K562 (cell line): Measurements from ENCODE around the gene KPNB1. TPM values are rescaled to one million over a fixed set of nuclear protein-coding genes. Genes with fewer than 3 reads are reported as not detected.

Source experiments
- ARHGAP35 ChIP-seq: fragments of 450-650 bp; IDR thresholded peaks from 2 replicates; pipeline ENCODE4 v1.6.1; 2018; ENCODE audit not compliant: partially characterized antibody
- BRD4 ChIP-seq: fragments of 200-600 bp; sonication (generic); IDR thresholded peaks from 2 replicates; pipeline ENCODE4 v1.6.1; 2017; ENCODE audit warnings: inconsistent platforms
- BRF1 ChIP-seq: IDR thresholded peaks from 3 replicates; pipeline ENCODE4 v1.6.1; 2011; ENCODE audit warnings: borderline replicate concordance, mild to moderate bottlenecking; ENCODE audit not compliant: insufficient read length; ENCODE audit errors: extremely low read depth
- CBFA2T2 ChIP-seq: fragments of 450-650 bp; conservative IDR thresholded peaks from 2 replicates; pipeline ENCODE4 v1.6.1; 2017; ENCODE audit warnings: mild to moderate bottlenecking
- CBX1 ChIP-seq: sonication (generic); IDR thresholded peaks from 2 replicates; pipeline ENCODE4 v1.6.1; 2016; ENCODE audit warnings: antibody characterized with exemption, low read depth, mild to moderate bottlenecking
- CEBPG ChIP-seq, 3 experiments: fragments of 200-800 bp in 1 of 3; sonication (Bioruptor generic) in 1 of 3; sonication (generic) in 1 of 3; formaldehyde crosslinking in 1 of 3; IDR thresholded peaks in 2 of 3; conservative IDR thresholded peaks in 1 of 3; 2 replicates each; pipeline versions ENCODE4 v1.6.1 to v1.8.0; 2016 to 2022; ENCODE audit warnings: missing compliant biosample characterization in 2 of 3, missing genetic modification characterization in 2 of 3, mild to moderate bottlenecking in 1 of 3, missing genetic modification reagents in 1 of 3
- CHCHD3 ChIP-seq: fragments of 250-450 bp; sonication (Bioruptor Pico); IDR thresholded peaks from 2 replicates; pipeline ENCODE4 v2.1.2; 2022; ENCODE audit warnings: mild to moderate bottlenecking
- CTBP1 ChIP-seq: fragments of 450-650 bp; IDR thresholded peaks from 2 replicates; pipeline ENCODE4 v1.6.1; 2016; ENCODE audit warnings: borderline replicate concordance
- EWSR1 ChIP-seq: fragments of 450-650 bp; IDR thresholded peaks from 2 replicates; pipeline ENCODE4 v1.6.1; 2018; ENCODE audit warnings: borderline replicate concordance, mild to moderate bottlenecking, low read depth, moderate library complexity; ENCODE audit not compliant: partially characterized antibody
- GTF2F1 ChIP-seq: IDR thresholded peaks from 2 replicates; pipeline ENCODE4 v1.6.1; 2011; ENCODE audit warnings: low read depth, low read length, improper control_type of control experiment
- HDAC2 ChIP-seq: fragments of 450-650 bp; IDR thresholded peaks from 2 replicates; pipeline ENCODE4 v1.6.1; 2016; ENCODE audit warnings: mild to moderate bottlenecking
- L3MBTL2 ChIP-seq: fragments of 450-650 bp; IDR thresholded peaks from 2 replicates; pipeline ENCODE4 v1.6.1; 2016; ENCODE audit warnings: mild to moderate bottlenecking, moderate library complexity
- PPARD ChIP-seq: fragments of 250-450 bp; sonication (Bioruptor Pico); IDR thresholded peaks from 2 replicates; pipeline ENCODE4 v1.8.0; 2022; ENCODE audit warnings: inconsistent platforms, mild to moderate bottlenecking, moderate library complexity
- SMAD4 ChIP-seq: fragments of 250-450 bp; sonication (Bioruptor Pico); conservative IDR thresholded peaks from 2 replicates; pipeline ENCODE4 v1.8.0; 2021; ENCODE audit warnings: inconsistent platforms, mild to moderate bottlenecking, moderate library complexity
- TAF9B ChIP-seq: fragments of 450-650 bp; IDR thresholded peaks from 2 replicates; pipeline ENCODE4 v1.6.1; 2018; ENCODE audit warnings: mild to moderate bottlenecking; ENCODE audit not compliant: partially characterized antibody
- TCF7 ChIP-seq: sonication (generic); IDR thresholded peaks from 2 replicates; pipeline ENCODE4 v1.6.1; 2016; ENCODE audit warnings: antibody characterized with exemption, borderline replicate concordance
- ZFP91 ChIP-seq: sonication (generic); formaldehyde crosslinking; IDR thresholded peaks from 2 replicates; pipeline ENCODE4 v1.8.0; 2022; ENCODE audit warnings: mild to moderate bottlenecking, missing genetic modification reagents
- ZFPM2 ChIP-seq: fragments of 250-450 bp; sonication (Bioruptor Pico); IDR thresholded peaks from 2 replicates; pipeline ENCODE4 v1.5.1; 2022; ENCODE audit warnings: mild to moderate bottlenecking
- ZNF717 ChIP-seq: fragments of 250-450 bp; sonication (Bioruptor Pico); IDR thresholded peaks from 2 replicates; pipeline ENCODE4 v1.5.0; 2021
- ZSCAN29 ChIP-seq: fragments of 450-650 bp; IDR thresholded peaks from 2 replicates; pipeline ENCODE4 v1.6.1; 2017
- polyA plus RNA-seq, 8 experiments: library from polyadenylated mRNA; depleted of rRNA in 4 of 8; stranded (reverse) in 5 of 8; unstranded in 3 of 8; fragments of >200 nt; fragmentation: Nextera tagmentation in 2 of 8; fragmentation: Illumina TruSeq in 1 of 8; extraction: Ambion mirVana in 2 of 8; extraction: Trizol in 1 of 8; gene quantifications; 2 replicates each; pipeline versions ENCODE4 v1.2.1 to v1.2.3, GENCODE V29; 2011 to 2014; ENCODE audit warnings: inconsistent platforms in 1 of 8, missing spikeins in 1 of 8
- total RNA-seq, 7 experiments: library from RNA; depleted of rRNA in 6 of 7; stranded (reverse); fragments of >200 nt in 6 of 7; fragmentation: Illumina TruSeq in 2 of 7; extraction: Trizol in 2 of 7; gene quantifications; 2 replicates each; pipeline versions ENCODE4 v1.2.1 to v1.2.3, GENCODE V29; 2011 to 2021; ENCODE audit warnings: low replicate concordance in 1 of 7
- TF ChIP-seq, protein P1 (sequence below): sonication (generic); IDR thresholded peaks from 2 replicates; pipeline ENCODE4 v1.6.1; 2016
- TF ChIP-seq, protein P2 (sequence below): sonication (generic); formaldehyde crosslinking; IDR thresholded peaks from 2 replicates; pipeline ENCODE4 v1.8.1; 2023; ENCODE audit warnings: mild to moderate bottlenecking, missing genetic modification reagents, moderate library complexity
- TF ChIP-seq, protein P3 (sequence below): sonication (generic); formaldehyde crosslinking; IDR thresholded peaks from 2 replicates; pipeline ENCODE4 v1.8.0; 2022; ENCODE audit warnings: mild to moderate bottlenecking, missing genetic modification reagents, borderline replicate concordance

The KPNB1 gene
- total and polyA plus RNA-seq, 9 of the 15 experiments (the other 6 are each of a cell fraction or from before 2014, with no cell fraction given), result 154 to 622 (median 354) TPM

- no peak for TF ChIP-seq ZFP91
- TF ChIP-seq BRF1, result no peak
- no peak for TF ChIP-seq TAF9B
- TF ChIP-seq, protein P1, sequence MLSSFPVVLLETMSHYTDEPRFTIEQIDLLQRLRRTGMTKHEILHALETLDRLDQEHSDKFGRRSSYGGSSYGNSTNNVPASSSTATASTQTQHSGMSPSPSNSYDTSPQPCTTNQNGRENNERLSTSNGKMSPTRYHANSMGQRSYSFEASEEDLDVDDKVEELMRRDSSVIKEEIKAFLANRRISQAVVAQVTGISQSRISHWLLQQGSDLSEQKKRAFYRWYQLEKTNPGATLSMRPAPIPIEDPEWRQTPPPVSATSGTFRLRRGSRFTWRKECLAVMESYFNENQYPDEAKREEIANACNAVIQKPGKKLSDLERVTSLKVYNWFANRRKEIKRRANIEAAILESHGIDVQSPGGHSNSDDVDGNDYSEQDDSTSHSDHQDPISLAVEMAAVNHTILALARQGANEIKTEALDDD, result no peak
- TF ChIP-seq CBX1, result no peak
- TF ChIP-seq PPARD, result no peak
- TF ChIP-seq CBFA2T2, result no peak
- no peak; the same call in 1 of the 2 replicates for TF ChIP-seq GTF2F1
- TF ChIP-seq, protein P2, sequence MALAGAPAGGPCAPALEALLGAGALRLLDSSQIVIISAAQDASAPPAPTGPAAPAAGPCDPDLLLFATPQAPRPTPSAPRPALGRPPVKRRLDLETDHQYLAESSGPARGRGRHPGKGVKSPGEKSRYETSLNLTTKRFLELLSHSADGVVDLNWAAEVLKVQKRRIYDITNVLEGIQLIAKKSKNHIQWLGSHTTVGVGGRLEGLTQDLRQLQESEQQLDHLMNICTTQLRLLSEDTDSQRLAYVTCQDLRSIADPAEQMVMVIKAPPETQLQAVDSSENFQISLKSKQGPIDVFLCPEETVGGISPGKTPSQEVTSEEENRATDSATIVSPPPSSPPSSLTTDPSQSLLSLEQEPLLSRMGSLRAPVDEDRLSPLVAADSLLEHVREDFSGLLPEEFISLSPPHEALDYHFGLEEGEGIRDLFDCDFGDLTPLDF (CRISPR knock-in tag), result no peak
- TF ChIP-seq SMAD4 (CRISPR knock-in tag), result no peak
- TF ChIP-seq ARHGAP35, result no peak
- no peak for TF ChIP-seq ZSCAN29
- no peak for TF ChIP-seq ZFPM2 (CRISPR knock-in tag)
- no peak for TF ChIP-seq CHCHD3
- 0 out of 2 replicates have a peak, but pooled peaks have one; percentile 31 for TF ChIP-seq HDAC2
- TF ChIP-seq, protein P3, sequence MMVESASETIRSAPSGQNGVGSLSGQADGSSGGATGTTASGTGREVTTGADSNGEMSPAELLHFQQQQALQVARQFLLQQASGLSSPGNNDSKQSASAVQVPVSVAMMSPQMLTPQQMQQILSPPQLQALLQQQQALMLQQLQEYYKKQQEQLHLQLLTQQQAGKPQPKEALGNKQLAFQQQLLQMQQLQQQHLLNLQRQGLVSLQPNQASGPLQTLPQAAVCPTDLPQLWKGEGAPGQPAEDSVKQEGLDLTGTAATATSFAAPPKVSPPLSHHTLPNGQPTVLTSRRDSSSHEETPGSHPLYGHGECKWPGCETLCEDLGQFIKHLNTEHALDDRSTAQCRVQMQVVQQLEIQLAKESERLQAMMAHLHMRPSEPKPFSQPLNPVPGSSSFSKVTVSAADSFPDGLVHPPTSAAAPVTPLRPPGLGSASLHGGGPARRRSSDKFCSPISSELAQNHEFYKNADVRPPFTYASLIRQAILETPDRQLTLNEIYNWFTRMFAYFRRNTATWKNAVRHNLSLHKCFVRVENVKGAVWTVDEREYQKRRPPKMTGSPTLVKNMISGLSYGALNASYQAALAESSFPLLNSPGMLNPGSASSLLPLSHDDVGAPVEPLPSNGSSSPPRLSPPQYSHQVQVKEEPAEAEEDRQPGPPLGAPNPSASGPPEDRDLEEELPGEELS, result no peak
- TF ChIP-seq ZNF717 (CRISPR knock-in tag), result no peak
- peak; percentile 42; the same call in 1 of the 2 replicates for TF ChIP-seq L3MBTL2
- no peak for TF ChIP-seq CEBPG (CRISPR knock-in tag; IDR thresholded peaks at IDR 0.05)
- no peak for TF ChIP-seq CEBPG (tag; conservative IDR thresholded peaks at IDR 0.05 in 1 of 2, IDR thresholded peaks at IDR 0.05 in 1 of 2)
- TF ChIP-seq EWSR1, result no peak
- TF ChIP-seq CTBP1, result no peak
- TF ChIP-seq BRD4, result no peak
- no peak for TF ChIP-seq TCF7
Observed at GRCh38 chr17:47650525-47651522, 1.1 kb downstream of the KPNB1 start (continued).
